Neural cell (in vitro differentiated cells): ENCODE results near the gene POLD4. TPM values are rescaled to one million over a fixed set of nuclear protein-coding genes. Genes with fewer than 3 reads are reported as not detected.

Experiments used
- H2AFZ ChIP-seq: fragments of 200-600, 300-800 bp; sonication (generic), shearing (Covaris generic); 2 replicates; pipeline ENCODE4 v1.6.0; 2014; ENCODE audit warnings: low read depth, mild to moderate bottlenecking, antibody characterized with exemption, low read length, moderate library complexity
- H3F3A ChIP-seq: fragments of 200-600 bp; shearing (Covaris generic); 2 replicates; pipeline ENCODE4 v1.6.1; 2016; ENCODE audit warnings: mild to moderate bottlenecking, moderate library complexity, mixed read lengths, antibody characterized with exemption, low read length; ENCODE audit not compliant: insufficient read depth, poor library complexity, severe bottlenecking
- H3K27ac ChIP-seq: fragments of 200-600, 300-800 bp; sonication (generic), shearing (Covaris generic); 2 replicates; pipeline ENCODE4 v1.5.1; 2014; ENCODE audit warnings: mild to moderate bottlenecking, low read length, moderate library complexity
- H3K27me3 ChIP-seq: fragments of 300-800, 200-600 bp; sonication (generic), shearing (Covaris generic); 2 replicates; pipeline ENCODE4 v1.6.0; 2014; ENCODE audit warnings: mild to moderate bottlenecking, low read depth, low read length, moderate library complexity; ENCODE audit not compliant: insufficient read depth
- H3K36me3 ChIP-seq: fragments of 300-800, 200-600 bp; sonication (generic), shearing (Covaris generic); 2 replicates; pipeline ENCODE4 v1.5.1; 2014; ENCODE audit warnings: mild to moderate bottlenecking, antibody characterized with exemption, low read length, moderate library complexity; ENCODE audit not compliant: insufficient read depth
- H3K4me2 ChIP-seq: fragments of 300-800, 200-600 bp; sonication (generic), shearing (Covaris generic); 2 replicates; pipeline ENCODE4 v1.6.0; 2014; ENCODE audit warnings: mild to moderate bottlenecking, low read length
- H3K4me3 ChIP-seq: fragments of 300-800, 200-600 bp; sonication (generic), shearing (Covaris generic); 2 replicates; pipeline ENCODE4 v1.5.1; 2014; ENCODE audit warnings: mild to moderate bottlenecking, low read length, moderate library complexity
- H3K79me2 ChIP-seq: fragments of 200-600 bp; shearing (Covaris generic); replicated peaks from 2 replicates; pipeline ENCODE4 v1.6.0; 2014; ENCODE audit warnings: mild to moderate bottlenecking, low read length, moderate library complexity; ENCODE audit not compliant: insufficient read depth
- H3K9ac ChIP-seq: fragments of 300-800, 200-600 bp; sonication (generic), shearing (Covaris generic); 2 replicates; pipeline ENCODE4 v1.6.1; 2016; ENCODE audit warnings: mild to moderate bottlenecking, low read length, mixed read lengths
- H3K9me2 ChIP-seq: fragments of 200-600 bp; shearing (Covaris generic); 2 replicates; pipeline ENCODE4 v1.6.1; 2016; ENCODE audit warnings: mild to moderate bottlenecking, low read length, mixed read lengths; ENCODE audit not compliant: insufficient read depth
- H3K9me3 ChIP-seq: fragments of 200-600, 300-800 bp; sonication (generic), shearing (Covaris generic); 2 replicates; pipeline ENCODE4 v1.6.1; 2016; ENCODE audit warnings: mild to moderate bottlenecking, mixed run types, low read length, moderate library complexity, mixed read lengths
- H4K20me1 ChIP-seq: fragments of 200-600 bp; shearing (Covaris generic); 2 replicates; pipeline ENCODE4 v1.6.1; 2016; ENCODE audit warnings: mild to moderate bottlenecking, mixed run types; ENCODE audit not compliant: insufficient read depth
- EP300 ChIP-seq: fragments of 450-650 bp; conservative IDR thresholded peaks from 2 replicates; pipeline ENCODE4 v1.6.1; 2014; ENCODE audit warnings: antibody characterized with exemption, mild to moderate bottlenecking, moderate library complexity; ENCODE audit not compliant: poor library complexity, severe bottlenecking
- EZH2 ChIP-seq: fragments of 200-600, 300-800 bp; shearing (Covaris generic), sonication (generic); IDR thresholded peaks from 2 replicates; pipeline ENCODE4 v1.6.1; 2014; ENCODE audit warnings: antibody characterized with exemption, low read length, borderline replicate concordance, mild to moderate bottlenecking; ENCODE audit not compliant: insufficient read depth, poor library complexity, severe bottlenecking
- MXI1 ChIP-seq: fragments of 450-650 bp; conservative IDR thresholded peaks from 2 replicates; pipeline ENCODE4 v1.6.1; 2014; ENCODE audit warnings: antibody characterized with exemption, mild to moderate bottlenecking; ENCODE audit not compliant: poor library complexity, severe bottlenecking
- POLR2AphosphoS5 ChIP-seq: IDR thresholded peaks from 2 replicates; pipeline ENCODE4 v1.6.1; 2012
- RAD21 ChIP-seq: fragments of 450-650 bp; conservative IDR thresholded peaks from 2 replicates; pipeline ENCODE4 v1.6.1; 2014; ENCODE audit warnings: antibody characterized with exemption, mild to moderate bottlenecking, moderate library complexity
- SMC3 ChIP-seq: fragments of 450-650 bp; conservative IDR thresholded peaks from 2 replicates; pipeline ENCODE4 v1.6.1; 2014; ENCODE audit warnings: antibody characterized with exemption, mild to moderate bottlenecking, moderate library complexity; ENCODE audit not compliant: poor library complexity
- TAF1 ChIP-seq: IDR thresholded peaks from 2 replicates; pipeline ENCODE4 v1.6.1; 2012; ENCODE audit warnings: low read depth
- polyA plus RNA-seq: library from polyadenylated mRNA; depleted of rRNA; stranded (reverse); fragments of >200 nt; gene quantifications from 2 replicates; pipeline ENCODE4 v1.2.3, GENCODE V29; 2014
- TF ChIP-seq, protein P1 (sequence below): IDR thresholded peaks from 2 replicates; pipeline ENCODE4 v1.6.1; 2012; ENCODE audit warnings: borderline replicate concordance
- TF ChIP-seq, protein P2 (sequence below): fragments of 450-650 bp; IDR thresholded peaks from 2 replicates; pipeline ENCODE4 v1.5.1; 2014; ENCODE audit warnings: antibody characterized with exemption, mild to moderate bottlenecking, moderate library complexity; ENCODE audit not compliant: poor library complexity, severe bottlenecking

POLD4 gene
- polyA plus RNA-seq, 1 donor from 2014 or later, result 6.8 TPM

- Histone ChIP-seq H3K4me2 (no peak overlapping the region), H3K27me3 (peaks cover 16% of the 10 kb centered on the region), H4K20me1 (no peaks in the 10 kb centered on the region), H2AFZ (no peak overlapping the region), H3K9me3 (no peaks in the 10 kb centered on the region), H3K9ac (no peak overlapping the region), H3F3A (no peaks in the 10 kb centered on the region), H3K4me3 (no peak overlapping the region), H3K36me3 (no peaks in the 10 kb centered on the region), H3K79me2 (no peaks in the 10 kb centered on the region), H3K27ac (no peak overlapping the region), H3K9me2 (no peaks in the 10 kb centered on the region)
- TF ChIP-seq, protein P1, sequence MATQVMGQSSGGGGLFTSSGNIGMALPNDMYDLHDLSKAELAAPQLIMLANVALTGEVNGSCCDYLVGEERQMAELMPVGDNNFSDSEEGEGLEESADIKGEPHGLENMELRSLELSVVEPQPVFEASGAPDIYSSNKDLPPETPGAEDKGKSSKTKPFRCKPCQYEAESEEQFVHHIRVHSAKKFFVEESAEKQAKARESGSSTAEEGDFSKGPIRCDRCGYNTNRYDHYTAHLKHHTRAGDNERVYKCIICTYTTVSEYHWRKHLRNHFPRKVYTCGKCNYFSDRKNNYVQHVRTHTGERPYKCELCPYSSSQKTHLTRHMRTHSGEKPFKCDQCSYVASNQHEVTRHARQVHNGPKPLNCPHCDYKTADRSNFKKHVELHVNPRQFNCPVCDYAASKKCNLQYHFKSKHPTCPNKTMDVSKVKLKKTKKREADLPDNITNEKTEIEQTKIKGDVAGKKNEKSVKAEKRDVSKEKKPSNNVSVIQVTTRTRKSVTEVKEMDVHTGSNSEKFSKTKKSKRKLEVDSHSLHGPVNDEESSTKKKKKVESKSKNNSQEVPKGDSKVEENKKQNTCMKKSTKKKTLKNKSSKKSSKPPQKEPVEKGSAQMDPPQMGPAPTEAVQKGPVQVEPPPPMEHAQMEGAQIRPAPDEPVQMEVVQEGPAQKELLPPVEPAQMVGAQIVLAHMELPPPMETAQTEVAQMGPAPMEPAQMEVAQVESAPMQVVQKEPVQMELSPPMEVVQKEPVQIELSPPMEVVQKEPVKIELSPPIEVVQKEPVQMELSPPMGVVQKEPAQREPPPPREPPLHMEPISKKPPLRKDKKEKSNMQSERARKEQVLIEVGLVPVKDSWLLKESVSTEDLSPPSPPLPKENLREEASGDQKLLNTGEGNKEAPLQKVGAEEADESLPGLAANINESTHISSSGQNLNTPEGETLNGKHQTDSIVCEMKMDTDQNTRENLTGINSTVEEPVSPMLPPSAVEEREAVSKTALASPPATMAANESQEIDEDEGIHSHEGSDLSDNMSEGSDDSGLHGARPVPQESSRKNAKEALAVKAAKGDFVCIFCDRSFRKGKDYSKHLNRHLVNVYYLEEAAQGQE, result no peak
- TF ChIP-seq POLR2AphosphoS5 (no peak), SMC3 (no peak), EP300 (no peak)
These were observed 45.8 kb downstream of the POLD4 start for GRCh38 chr11:67307545-67308001.

DNA sequence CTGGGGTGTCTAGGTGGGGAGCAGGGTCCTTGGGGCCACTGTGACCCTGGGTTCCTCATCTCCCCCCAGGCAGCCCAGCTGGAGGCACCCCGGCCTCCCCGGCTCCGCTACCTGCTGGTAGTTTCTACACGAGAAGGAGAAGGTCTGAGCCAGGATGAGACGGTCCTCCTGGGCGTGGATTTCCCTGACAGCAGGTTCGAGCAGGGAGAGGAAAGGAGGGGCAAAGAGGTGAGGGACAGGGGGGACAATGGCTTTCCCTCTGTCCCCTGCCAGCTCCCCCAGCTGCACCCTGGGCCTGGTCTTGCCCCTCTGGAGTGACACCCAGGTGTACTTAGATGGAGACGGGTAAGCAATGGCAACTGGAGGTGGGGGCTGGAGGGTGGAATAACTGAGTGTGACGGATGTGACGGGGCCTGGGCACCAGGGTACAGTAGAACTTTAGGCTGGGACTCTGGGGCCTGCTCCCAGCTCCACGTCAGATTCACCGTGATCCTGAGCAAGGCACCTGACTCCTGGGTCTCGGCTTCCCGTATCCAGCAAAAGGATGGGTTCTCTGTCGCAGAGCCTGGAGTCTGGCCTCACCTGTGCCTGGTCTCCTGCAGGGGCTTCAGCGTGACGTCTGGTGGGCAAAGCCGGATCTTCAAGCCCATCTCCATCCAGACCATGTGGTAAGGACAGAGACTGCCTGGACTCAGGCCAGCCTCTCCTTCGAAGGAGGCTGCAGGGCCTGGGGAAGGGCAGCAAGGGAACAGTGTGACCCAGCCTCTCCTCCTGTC, 46.4 kb downstream of the POLD4 start:
- H3F3A ChIP-seq, result no peaks in the 10 kb centered on the region
- no peak overlapping the region for H3K4me3 ChIP-seq
- no peak overlapping the region for H3K4me2 ChIP-seq
- no peak overlapping the region for H2AFZ ChIP-seq
- H3K27ac ChIP-seq, result no peak overlapping the region
- no peaks in the 10 kb centered on the region for H3K79me2 ChIP-seq
- no peaks in the 10 kb centered on the region for H3K9me2 ChIP-seq
- no peak for TF ChIP-seq EP300
- TF ChIP-seq, protein P2, sequence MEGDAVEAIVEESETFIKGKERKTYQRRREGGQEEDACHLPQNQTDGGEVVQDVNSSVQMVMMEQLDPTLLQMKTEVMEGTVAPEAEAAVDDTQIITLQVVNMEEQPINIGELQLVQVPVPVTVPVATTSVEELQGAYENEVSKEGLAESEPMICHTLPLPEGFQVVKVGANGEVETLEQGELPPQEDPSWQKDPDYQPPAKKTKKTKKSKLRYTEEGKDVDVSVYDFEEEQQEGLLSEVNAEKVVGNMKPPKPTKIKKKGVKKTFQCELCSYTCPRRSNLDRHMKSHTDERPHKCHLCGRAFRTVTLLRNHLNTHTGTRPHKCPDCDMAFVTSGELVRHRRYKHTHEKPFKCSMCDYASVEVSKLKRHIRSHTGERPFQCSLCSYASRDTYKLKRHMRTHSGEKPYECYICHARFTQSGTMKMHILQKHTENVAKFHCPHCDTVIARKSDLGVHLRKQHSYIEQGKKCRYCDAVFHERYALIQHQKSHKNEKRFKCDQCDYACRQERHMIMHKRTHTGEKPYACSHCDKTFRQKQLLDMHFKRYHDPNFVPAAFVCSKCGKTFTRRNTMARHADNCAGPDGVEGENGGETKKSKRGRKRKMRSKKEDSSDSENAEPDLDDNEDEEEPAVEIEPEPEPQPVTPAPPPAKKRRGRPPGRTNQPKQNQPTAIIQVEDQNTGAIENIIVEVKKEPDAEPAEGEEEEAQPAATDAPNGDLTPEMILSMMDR, result no peak
- TF ChIP-seq EZH2, result no peak
- TF ChIP-seq SMC3, result no peak
- no peak for TF ChIP-seq POLR2AphosphoS5
- no peak for TF ChIP-seq MXI1
- no peak for TF ChIP-seq TAF1
- TF ChIP-seq RAD21, result no peak
- TF ChIP-seq, protein P1, result no peak
- peaks cover 17% of the 10 kb centered on the region for H3K27me3 ChIP-seq
- no peaks in the 10 kb centered on the region for H3K36me3 ChIP-seq
- H3K9ac ChIP-seq, result no peak overlapping the region
- H3K9me3 ChIP-seq, result no peaks in the 10 kb centered on the region
- H4K20me1 ChIP-seq, result no peaks in the 10 kb centered on the region
